GM12873 (cell line): ENCODE results near the gene ETV4.

Experiments used
- TF ChIP-seq, protein P1 (sequence below): IDR thresholded peaks from 2 replicates; pipeline ENCODE4 v1.5.1; 2012; ENCODE audit warnings: low read depth, mild to moderate bottlenecking, moderate library complexity, low read length, control low read depth; ENCODE audit not compliant: insufficient read depth; ENCODE audit errors: missing control alignments

Gene ETV4

DNA sequence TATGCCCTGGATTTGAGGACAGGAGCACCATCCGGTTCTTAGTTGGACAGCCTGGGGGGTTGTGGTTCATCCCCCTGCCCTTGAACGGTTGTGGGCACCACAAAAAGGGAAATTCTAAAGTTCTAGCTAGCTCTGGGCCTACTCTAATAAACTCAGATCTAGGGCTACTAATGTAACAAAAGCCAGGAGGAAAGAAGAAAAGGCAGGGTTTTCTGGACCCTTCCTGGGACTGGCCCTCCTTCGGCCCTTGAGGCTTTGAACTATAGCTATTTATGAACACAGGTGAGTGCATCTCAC, 15.1 kb downstream of the ETV4 start:
- TF ChIP-seq, protein P1, sequence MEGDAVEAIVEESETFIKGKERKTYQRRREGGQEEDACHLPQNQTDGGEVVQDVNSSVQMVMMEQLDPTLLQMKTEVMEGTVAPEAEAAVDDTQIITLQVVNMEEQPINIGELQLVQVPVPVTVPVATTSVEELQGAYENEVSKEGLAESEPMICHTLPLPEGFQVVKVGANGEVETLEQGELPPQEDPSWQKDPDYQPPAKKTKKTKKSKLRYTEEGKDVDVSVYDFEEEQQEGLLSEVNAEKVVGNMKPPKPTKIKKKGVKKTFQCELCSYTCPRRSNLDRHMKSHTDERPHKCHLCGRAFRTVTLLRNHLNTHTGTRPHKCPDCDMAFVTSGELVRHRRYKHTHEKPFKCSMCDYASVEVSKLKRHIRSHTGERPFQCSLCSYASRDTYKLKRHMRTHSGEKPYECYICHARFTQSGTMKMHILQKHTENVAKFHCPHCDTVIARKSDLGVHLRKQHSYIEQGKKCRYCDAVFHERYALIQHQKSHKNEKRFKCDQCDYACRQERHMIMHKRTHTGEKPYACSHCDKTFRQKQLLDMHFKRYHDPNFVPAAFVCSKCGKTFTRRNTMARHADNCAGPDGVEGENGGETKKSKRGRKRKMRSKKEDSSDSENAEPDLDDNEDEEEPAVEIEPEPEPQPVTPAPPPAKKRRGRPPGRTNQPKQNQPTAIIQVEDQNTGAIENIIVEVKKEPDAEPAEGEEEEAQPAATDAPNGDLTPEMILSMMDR = no peak

DNA sequence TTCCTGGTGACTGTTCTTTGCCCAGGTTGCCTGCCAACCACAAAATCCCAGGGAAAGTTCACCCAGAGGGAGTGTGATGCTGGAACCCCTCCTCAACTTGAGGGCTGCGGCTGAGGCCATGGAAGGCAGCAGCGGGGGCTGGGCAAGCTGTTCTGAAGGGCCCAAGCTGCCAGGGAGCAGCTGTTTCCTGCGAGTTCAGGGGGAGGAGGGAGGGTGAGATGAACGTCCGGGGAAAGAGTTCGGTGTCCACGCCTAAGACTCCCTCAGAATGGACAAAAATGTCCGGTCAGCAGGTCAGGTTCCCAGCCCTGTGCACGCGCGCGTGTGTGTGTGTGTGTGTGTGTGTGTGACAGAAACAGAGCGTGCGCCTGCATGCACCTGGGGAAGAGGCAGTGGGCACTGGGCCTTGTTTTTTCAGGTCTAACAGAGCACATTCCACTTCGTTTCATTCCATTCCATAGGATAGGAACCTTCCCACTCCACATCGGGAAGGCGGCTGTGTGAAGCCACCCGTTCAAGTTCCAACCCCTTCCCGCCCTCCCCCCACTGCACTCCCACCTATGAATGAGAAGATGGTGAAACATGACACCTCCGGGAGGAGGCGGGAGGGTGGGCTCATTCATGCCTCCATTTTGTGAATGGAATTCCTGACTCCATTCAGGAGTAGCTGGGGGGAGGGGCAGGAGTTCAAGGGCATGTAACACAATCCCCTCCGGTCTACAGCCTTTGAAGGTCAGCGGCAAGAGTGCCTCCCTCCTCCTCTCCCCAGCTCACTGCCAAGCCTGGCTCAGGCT, 15.7 kb downstream of the ETV4 start:
- TF ChIP-seq, protein P1 = no peak

DNA sequence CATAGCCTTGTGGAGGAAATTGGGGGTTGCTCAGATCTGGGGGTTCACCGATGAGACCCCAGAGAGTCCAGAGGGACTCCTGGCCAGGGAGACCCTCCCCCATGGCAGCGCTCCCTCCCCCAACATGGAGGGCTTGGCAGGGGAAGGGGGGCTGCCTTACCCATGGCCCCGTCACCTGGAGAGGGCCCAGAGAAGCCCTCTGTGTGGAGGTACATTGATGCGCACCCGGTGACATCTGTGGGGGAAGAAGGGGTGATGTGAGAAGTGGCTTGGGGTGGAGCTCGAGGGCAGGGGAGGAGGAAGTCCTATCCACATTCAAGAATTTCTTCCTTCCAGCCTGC, 16.2 kb downstream of the ETV4 start:
- TF ChIP-seq, protein P1 = no peak

DNA sequence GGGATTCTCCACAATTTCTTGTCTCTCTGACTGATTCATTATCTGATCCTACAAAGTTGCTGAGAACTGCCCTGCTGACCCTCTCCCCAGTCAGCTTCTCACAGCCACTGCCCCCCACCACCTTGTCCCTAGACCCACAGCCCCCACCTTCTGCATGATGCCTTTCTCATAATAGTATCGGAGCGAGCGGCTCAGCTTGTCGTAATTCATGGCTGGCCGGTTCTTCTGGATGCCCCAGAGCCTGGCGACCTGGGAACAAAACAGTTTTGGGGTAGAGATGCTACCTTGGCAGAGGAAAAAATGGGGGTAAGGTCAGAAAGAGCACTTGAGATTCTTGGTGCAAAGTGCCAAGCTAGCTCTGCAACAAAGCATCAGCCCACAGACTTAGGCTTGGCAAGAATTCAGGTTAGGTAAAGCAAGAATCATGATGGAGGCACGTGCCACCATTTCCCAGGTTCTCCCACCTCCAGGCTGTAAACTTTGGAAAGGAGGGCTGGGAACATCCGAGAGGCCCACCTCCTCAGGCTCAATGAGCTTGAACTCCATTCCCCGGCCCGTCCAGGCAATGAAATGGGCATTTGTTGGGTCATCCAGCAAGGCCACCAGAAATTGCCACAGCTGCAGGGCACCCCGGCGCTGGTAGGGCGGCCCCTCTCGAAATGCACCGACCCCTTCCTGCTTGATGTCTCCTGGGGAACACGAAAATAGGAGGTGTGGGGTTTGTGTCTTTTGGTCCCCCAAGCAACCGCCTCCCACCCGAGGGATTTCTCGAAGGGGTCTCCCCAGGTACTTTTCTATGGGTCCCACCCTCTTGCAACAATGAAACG, 16.9 kb downstream of the ETV4 start:
- TF ChIP-seq, protein P1 = no peak

DNA sequence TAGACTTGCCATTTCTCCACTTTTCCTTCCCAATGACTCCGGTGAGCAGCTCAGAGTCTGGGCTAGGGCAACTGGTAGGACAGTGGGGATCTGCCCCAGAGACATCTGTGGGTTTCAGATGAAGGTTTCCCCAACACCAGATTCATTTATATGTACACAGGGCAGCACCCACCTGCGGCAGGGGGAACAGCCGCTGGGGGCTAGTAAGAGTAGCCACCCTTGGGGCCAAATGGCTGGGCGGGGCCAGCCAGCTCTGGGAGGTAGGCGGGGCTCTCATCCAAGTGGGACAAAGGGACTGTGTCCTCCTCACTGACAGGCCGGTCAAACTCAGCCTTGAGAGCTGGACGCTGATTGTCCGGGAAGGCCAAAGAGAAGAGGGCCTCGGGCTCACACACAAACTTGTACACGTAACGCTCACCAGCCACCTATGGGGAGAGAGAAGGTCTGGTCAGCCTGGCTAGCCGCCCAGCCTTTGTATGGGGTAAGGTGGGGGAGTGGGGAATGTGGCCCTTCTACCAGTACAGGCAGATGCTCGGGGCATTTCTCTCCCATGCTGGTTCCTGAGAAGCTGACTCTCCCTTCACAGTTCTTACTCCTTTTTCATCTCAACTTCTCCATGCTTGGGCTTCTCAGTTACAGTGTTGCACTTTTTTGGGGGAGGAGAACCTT, 17.7 kb downstream of the ETV4 start:
- TF ChIP-seq, protein P1 = no peak

DNA sequence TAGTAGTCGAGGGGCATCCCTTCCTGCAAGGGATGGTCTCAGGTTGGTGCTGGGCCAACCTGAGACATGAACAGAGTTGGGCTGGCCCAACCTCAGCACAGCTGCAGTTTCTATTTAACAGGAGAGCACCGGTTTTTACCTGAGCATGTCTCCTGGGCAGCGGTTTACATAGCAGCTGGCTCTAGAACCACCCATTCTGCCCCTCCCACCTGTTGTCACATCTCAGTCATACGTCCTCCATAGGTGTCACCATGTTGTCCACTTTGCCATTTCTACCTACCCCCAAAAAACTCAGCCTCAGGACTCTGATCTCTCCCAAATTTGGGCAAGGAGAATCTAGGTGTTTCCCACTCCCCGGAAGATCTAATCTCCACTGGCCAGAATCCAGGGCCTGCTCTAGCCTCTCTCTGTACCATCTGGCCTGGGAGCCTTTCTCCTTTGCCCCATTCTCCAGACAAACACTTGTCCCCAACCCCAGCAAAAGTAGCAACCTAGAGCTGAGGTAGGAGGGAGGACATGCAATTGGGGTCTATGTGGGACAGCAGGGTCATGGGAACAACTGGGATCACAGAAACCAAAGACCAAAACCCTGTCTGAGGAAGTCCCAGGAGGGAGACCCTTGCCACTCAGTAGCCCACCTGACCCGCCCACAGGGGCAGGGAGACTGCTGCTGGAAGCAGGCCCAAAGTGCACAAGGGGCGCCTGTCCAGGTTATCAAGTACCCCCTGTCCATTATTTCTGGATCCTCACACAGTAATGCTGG, 19.1 kb downstream of the ETV4 start:
- TF ChIP-seq, protein P1 = no peak
